Measurements from ENCODE around the gene OSBPL2.

The OSBPL2 gene

GRCh38 chr20:62311832-62312661 lies 73.7 kb downstream of the OSBPL2 start:
- Histone ChIP-seq H3K4me1 (ENCODE audit: low read depth, poor library complexity, severe bottlenecking) (no peaks in the 10 kb centered on the region), H3K79me2 (ENCODE audit: insufficient read depth, low read depth) (no peaks in the 10 kb centered on the region; the same call in 1 of the 2 replicates), H2AFZ (ENCODE audit: low read depth) (no peak overlapping the region), H3K27me3 (ENCODE audit: insufficient read depth, low read depth) (no peaks in the 10 kb centered on the region), H3K36me3 (ENCODE audit: insufficient read depth) (peaks cover under 1% of the 10 kb centered on the region; the same call in 1 of the 2 replicates), H3K9ac (no peak overlapping the region), H3K4me3 (IDR thresholded peaks at IDR 0.05; ENCODE audit: insufficient read depth, low read depth, low read length) (no peak overlapping the region), H3K27ac (no peak overlapping the region), H4K20me1 (ENCODE audit: insufficient read depth) (no peaks in the 10 kb centered on the region), H3K4me2 (no peak overlapping the region)
- no peak for TF ChIP-seq CTCF (conservative IDR thresholded peaks at IDR 0.05; ENCODE audit: low read depth, low read length)

GRCh38 chr20:62312662-62312977 lies 74.3 kb downstream of the OSBPL2 start:
- Histone ChIP-seq H3K4me3 (IDR thresholded peaks at IDR 0.05; ENCODE audit: insufficient read depth, low read depth, low read length) (no peak overlapping the region), H3K79me2 (ENCODE audit: insufficient read depth, low read depth) (no peaks in the 10 kb centered on the region), H3K36me3 (ENCODE audit: insufficient read depth) (no peaks in the 10 kb centered on the region; the same call in 1 of the 2 replicates), H3K27me3 (ENCODE audit: insufficient read depth, low read depth) (no peaks in the 10 kb centered on the region), H3K4me1 (ENCODE audit: low read depth, poor library complexity, severe bottlenecking) (no peaks in the 10 kb centered on the region), H3K9ac (no peak overlapping the region), H4K20me1 (ENCODE audit: insufficient read depth) (no peaks in the 10 kb centered on the region), H3K27ac (no peak overlapping the region), H2AFZ (ENCODE audit: low read depth) (no peak overlapping the region), H3K4me2 (no peak overlapping the region)
- no peak for TF ChIP-seq CTCF (conservative IDR thresholded peaks at IDR 0.05; ENCODE audit: low read depth, low read length)

- TF ChIP-seq CTCF (conservative IDR thresholded peaks at IDR 0.05; ENCODE audit: low read depth, low read length), result no peak
- no peak overlapping the region for H3K9ac ChIP-seq
- no peak overlapping the region for H3K4me2 ChIP-seq
- H3K27ac ChIP-seq, result no peak overlapping the region
- no peaks in the 10 kb centered on the region for H3K79me2 ChIP-seq (ENCODE audit: insufficient read depth, low read depth)
- H4K20me1 ChIP-seq (ENCODE audit: insufficient read depth), result no peaks in the 10 kb centered on the region
- H3K4me3 ChIP-seq (IDR thresholded peaks at IDR 0.05; ENCODE audit: insufficient read depth, low read depth, low read length), result no peak overlapping the region
- H3K27me3 ChIP-seq (ENCODE audit: insufficient read depth, low read depth), result no peaks in the 10 kb centered on the region
- H3K36me3 ChIP-seq (ENCODE audit: insufficient read depth), result no peaks in the 10 kb centered on the region; the same call in 1 of the 2 replicates
- H3K4me1 ChIP-seq (ENCODE audit: low read depth, poor library complexity, severe bottlenecking), result no peaks in the 10 kb centered on the region
- no peak overlapping the region for H2AFZ ChIP-seq (ENCODE audit: low read depth)
Observed at GRCh38 chr20:62313021-62313420, 74.7 kb downstream of the OSBPL2 start.

GRCh38 chr20:62313460-62314338 lies 75.4 kb downstream of the OSBPL2 start:
- no peaks in the 10 kb centered on the region for H4K20me1 ChIP-seq (ENCODE audit: insufficient read depth)
- H3K27me3 ChIP-seq (ENCODE audit: insufficient read depth, low read depth), result no peaks in the 10 kb centered on the region
- no peak overlapping the region for H3K9ac ChIP-seq
- H3K4me1 ChIP-seq (ENCODE audit: low read depth, poor library complexity, severe bottlenecking), result no peaks in the 10 kb centered on the region
- H3K36me3 ChIP-seq (ENCODE audit: insufficient read depth), result no peaks in the 10 kb centered on the region; the same call in 1 of the 2 replicates
- H2AFZ ChIP-seq (ENCODE audit: low read depth), result no peak overlapping the region
- TF ChIP-seq CTCF (conservative IDR thresholded peaks at IDR 0.05; ENCODE audit: low read depth, low read length), result no peak
- H3K79me2 ChIP-seq (ENCODE audit: insufficient read depth, low read depth), result no peaks in the 10 kb centered on the region
- no peak overlapping the region for H3K27ac ChIP-seq
- no peak overlapping the region for H3K4me3 ChIP-seq (IDR thresholded peaks at IDR 0.05; ENCODE audit: insufficient read depth, low read depth, low read length)
- no peak overlapping the region for H3K4me2 ChIP-seq
